Liver (tissue), 3 donors: ENCODE results near the gene PFDN6.

Experiments used
- CTCF ChIP-seq: fragments of 150-350 bp; IDR thresholded peaks from 2 replicates; pipeline ENCODE4 v1.5.1; 2017; ENCODE audit warnings: improper control_type of control experiment, low read depth, low read length; ENCODE audit not compliant: missing input control
- RXRA ChIP-seq, 2 donors: IDR thresholded peaks; 2 replicates each; pipeline ENCODE4 v1.6.1; 2017 to 2018; ENCODE audit warnings: antibody characterized with exemption in 2 of 2, mild to moderate bottlenecking in 1 of 2
- TAF1 ChIP-seq: conservative IDR thresholded peaks from 2 replicates; pipeline ENCODE4 v1.6.1; 2016; ENCODE audit warnings: antibody characterized with exemption, mild to moderate bottlenecking
- donor health status: healthy.
- donor health status: healthy.

DNA sequence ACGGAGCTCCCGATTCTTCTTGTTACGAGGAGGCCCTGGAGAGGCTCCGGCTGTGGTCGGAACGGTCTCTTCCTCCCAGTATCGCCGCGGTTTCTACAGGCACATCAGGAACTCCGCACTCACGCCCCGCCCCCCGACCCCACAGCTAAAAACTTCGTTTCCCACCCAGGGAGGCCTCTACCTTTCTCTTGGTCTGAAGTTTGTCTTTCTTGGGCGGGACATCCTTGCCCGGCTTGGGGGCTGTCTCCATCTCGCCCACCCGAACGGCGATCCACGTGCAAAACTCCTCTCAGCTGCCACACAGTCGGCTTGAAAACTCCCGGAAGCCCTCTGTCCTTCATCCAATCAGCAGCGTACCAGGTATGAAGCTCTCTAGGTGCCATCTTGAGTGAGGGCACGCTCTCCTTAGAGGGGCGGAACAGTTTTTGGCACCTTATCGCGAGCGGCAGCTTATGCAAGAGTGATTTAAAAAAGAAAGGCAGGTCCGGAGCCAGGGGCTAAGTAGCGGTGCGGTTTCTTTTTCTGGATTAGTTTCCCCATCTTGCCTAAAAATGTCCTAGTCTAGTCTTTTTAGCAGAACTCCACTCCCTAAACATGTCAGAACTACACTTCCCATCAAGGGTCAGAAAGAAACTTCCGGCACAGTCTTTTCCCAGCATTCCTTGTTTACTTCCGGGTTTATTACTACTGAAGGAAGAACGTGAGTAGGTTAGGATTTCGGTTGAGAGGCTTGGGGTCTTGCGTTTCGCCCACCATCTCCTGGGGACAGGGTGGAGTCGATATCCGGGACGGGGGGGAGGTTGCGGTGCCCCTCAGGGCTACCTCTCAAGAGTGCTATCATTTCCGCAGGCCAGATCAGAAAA is at the start of gene PFDN6, which contains the start of gene WDR46:
- no peak for TF ChIP-seq CTCF
- TF ChIP-seq TAF1 = no peak
- peak; percentile 26 to 53 for TF ChIP-seq RXRA (IDR thresholded peaks at IDR 0.05)
